Neural progenitor cell (in vitro differentiated cells): ENCODE results near the gene ANKRD33.

Source experiments
- EZH2 ChIP-seq: fragments of 200-600 bp; sonication (generic); IDR thresholded peaks from 2 replicates; pipeline ENCODE4 v1.6.1; 2017; ENCODE audit warnings: antibody characterized with exemption, mild to moderate bottlenecking, moderate library complexity
- TF ChIP-seq, protein P1 (sequence below): fragments of 200-600 bp; sonication (generic); IDR thresholded peaks from 2 replicates; pipeline ENCODE4 v1.5.1; 2017; ENCODE audit warnings: antibody characterized with exemption, mild to moderate bottlenecking

DNA sequence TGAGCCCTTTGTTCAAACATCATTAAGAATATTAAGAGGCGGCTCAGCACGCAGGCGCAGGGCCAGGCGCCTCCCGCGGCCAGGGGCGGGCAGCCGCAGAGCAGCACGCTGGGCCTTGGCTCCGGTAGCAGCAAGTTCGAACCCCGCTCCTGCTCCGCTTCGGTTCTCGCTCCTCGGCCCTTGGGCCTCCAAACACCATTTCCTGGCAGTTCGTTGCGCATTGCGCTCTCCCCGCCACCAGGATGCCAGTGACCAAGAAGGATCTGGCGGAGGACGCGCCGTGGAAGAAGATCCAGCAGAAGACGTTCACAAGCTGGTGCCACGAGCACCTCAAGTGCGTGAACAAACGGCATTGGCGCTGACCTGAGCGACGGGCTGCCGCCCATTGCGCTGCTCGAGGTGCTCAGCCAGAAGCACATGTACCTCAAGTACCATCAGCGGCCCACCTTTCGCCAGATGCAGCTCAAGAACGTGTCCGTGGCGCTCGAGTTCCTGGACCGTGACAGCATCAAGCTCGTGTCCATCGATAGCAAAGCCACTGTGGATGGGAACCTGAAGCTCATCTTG, 12.5 kb downstream of the ANKRD33 start:
- TF ChIP-seq, protein P1, sequence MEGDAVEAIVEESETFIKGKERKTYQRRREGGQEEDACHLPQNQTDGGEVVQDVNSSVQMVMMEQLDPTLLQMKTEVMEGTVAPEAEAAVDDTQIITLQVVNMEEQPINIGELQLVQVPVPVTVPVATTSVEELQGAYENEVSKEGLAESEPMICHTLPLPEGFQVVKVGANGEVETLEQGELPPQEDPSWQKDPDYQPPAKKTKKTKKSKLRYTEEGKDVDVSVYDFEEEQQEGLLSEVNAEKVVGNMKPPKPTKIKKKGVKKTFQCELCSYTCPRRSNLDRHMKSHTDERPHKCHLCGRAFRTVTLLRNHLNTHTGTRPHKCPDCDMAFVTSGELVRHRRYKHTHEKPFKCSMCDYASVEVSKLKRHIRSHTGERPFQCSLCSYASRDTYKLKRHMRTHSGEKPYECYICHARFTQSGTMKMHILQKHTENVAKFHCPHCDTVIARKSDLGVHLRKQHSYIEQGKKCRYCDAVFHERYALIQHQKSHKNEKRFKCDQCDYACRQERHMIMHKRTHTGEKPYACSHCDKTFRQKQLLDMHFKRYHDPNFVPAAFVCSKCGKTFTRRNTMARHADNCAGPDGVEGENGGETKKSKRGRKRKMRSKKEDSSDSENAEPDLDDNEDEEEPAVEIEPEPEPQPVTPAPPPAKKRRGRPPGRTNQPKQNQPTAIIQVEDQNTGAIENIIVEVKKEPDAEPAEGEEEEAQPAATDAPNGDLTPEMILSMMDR: no peak
- TF ChIP-seq EZH2: no peak
